HAP-1 (cell line): ENCODE results near the gene TFCP2L1.

ENCODE experiments used
- DNase-seq, 2 experiments: peaks; one replicate each; pipeline ENCODE4 v3.0.0-alpha.2; 2016 to 2020; ENCODE audit warnings: low spot score in 2 of 2
- H3K27me3 ChIP-seq: fragments of 250-450 bp; sonication (Bioruptor Pico); 2 replicates; pipeline ENCODE4 v1.5.1; 2020; ENCODE audit warnings: low read depth, mild to moderate bottlenecking, moderate library complexity
- H3K36me3 ChIP-seq: fragments of 250-450 bp; sonication (Bioruptor Pico); replicated peaks from 2 replicates; pipeline ENCODE4 v1.5.1; 2020; ENCODE audit warnings: mild to moderate bottlenecking
- H3K4me1 ChIP-seq: fragments of 250-450 bp; sonication (Bioruptor Pico); 2 replicates; pipeline ENCODE4 v1.5.1; 2020; ENCODE audit warnings: mild to moderate bottlenecking
- H3K4me3 ChIP-seq: fragments of 250-450 bp; sonication (Bioruptor Pico); 2 replicates; pipeline ENCODE4 v1.5.1; 2020; ENCODE audit warnings: mild to moderate bottlenecking, moderate library complexity
- H3K9me3 ChIP-seq: fragments of 250-450 bp; sonication (Bioruptor Pico); 2 replicates; pipeline ENCODE4 v1.5.1; 2020; ENCODE audit warnings: mild to moderate bottlenecking, moderate library complexity
- in situ Hi-C: fragments of 300-500 bp; cut with MboI; formaldehyde crosslinking; loops from 3 replicates; pipeline ENCODE4 v1.14.3; 2020; ENCODE audit warnings: low sequenced_read_pairs, inconsistent platforms, mixed read lengths

TFCP2L1 gene

GRCh38 chr2:121175326-121175725 lies 109.7 kb downstream of the TFCP2L1 start:
- in situ Hi-C loops: no loop called here
- Histone ChIP-seq H3K27me3 (no peaks in the 10 kb centered on the region), H3K36me3 (no peaks in the 10 kb centered on the region), H3K4me1 (no peaks in the 10 kb centered on the region), H3K9me3 (peaks cover 5% of the 10 kb centered on the region; the same call in 1 of the 2 replicates), H3K4me3 (no peak overlapping the region)
- no peak for DNase-seq

- no peaks in the 10 kb centered on the region for H3K27me3 ChIP-seq
- H3K4me3 ChIP-seq: no peak overlapping the region
- H3K4me1 ChIP-seq: no peaks in the 10 kb centered on the region
- no peaks in the 10 kb centered on the region for H3K36me3 ChIP-seq
- in situ Hi-C loops: no loop called here
- no peak for DNase-seq
- peaks cover 5% of the 10 kb centered on the region; the same call in 1 of the 2 replicates for H3K9me3 ChIP-seq
Measured at GRCh38 chr2:121173806-121174205, 111.2 kb downstream of the TFCP2L1 start.

GRCh38 chr2:121173112-121173511 lies 111.9 kb downstream of the TFCP2L1 start:
- Histone ChIP-seq H3K27me3 (no peaks in the 10 kb centered on the region), H3K9me3 (peaks cover 5% of the 10 kb centered on the region; the same call in 1 of the 2 replicates), H3K4me1 (no peaks in the 10 kb centered on the region), H3K4me3 (no peak overlapping the region), H3K36me3 (no peaks in the 10 kb centered on the region)
- DNase-seq: no peak
- in situ Hi-C loops: no loop called here

- DNase-seq: no peak
Measured at GRCh38 chr2:121172456-121172855, 112.5 kb downstream of the TFCP2L1 start.

GRCh38 chr2:121171625-121172119 lies 113.3 kb downstream of the TFCP2L1 start:
- H3K27me3 ChIP-seq: 0 out of 2 replicates have a peak, but pooled peaks cover 2% of the 10 kb centered on the region
- DNase-seq: no peak
- no peaks in the 10 kb centered on the region for H3K36me3 ChIP-seq
- H3K9me3 ChIP-seq: peaks cover 5% of the 10 kb centered on the region; the same call in 1 of the 2 replicates
- no peak overlapping the region for H3K4me3 ChIP-seq
- in situ Hi-C loops: no loop called here
- no peaks in the 10 kb centered on the region for H3K4me1 ChIP-seq

More at GRCh38 chr2:121172456-121172855, 112.5 kb downstream of the TFCP2L1 start:
- Histone ChIP-seq H3K4me3 (no peak overlapping the region), H3K9me3 (peaks cover 5% of the 10 kb centered on the region; the same call in 1 of the 2 replicates), H3K36me3 (no peaks in the 10 kb centered on the region), H3K4me1 (no peaks in the 10 kb centered on the region), H3K27me3 (no peaks in the 10 kb centered on the region)
- in situ Hi-C loops: no loop called here

GRCh38 chr2:121170577-121170976 lies 114.4 kb downstream of the TFCP2L1 start:
- no peaks in the 10 kb centered on the region for H3K4me1 ChIP-seq
- H3K9me3 ChIP-seq: peaks cover 5% of the 10 kb centered on the region; the same call in 1 of the 2 replicates
- in situ Hi-C loops: no loop called here
- no peaks in the 10 kb centered on the region for H3K36me3 ChIP-seq
- DNase-seq: no peak
- H3K4me3 ChIP-seq: no peak overlapping the region
- H3K27me3 ChIP-seq: 0 out of 2 replicates have a peak, but pooled peaks cover 3% of the 10 kb centered on the region

GRCh38 chr2:121167411-121167810 lies 117.6 kb downstream of the TFCP2L1 start:
- DNase-seq: no peak
- H3K36me3 ChIP-seq: no peaks in the 10 kb centered on the region
- no peaks in the 10 kb centered on the region for H3K4me1 ChIP-seq
- in situ Hi-C loops: no loop called here
- H3K27me3 ChIP-seq: 0 out of 2 replicates have a peak, but pooled peaks cover 3% of the 10 kb centered on the region
- peaks cover 5% of the 10 kb centered on the region; the same call in 1 of the 2 replicates for H3K9me3 ChIP-seq
- no peak overlapping the region for H3K4me3 ChIP-seq
